ENCODE data around the gene NAALADL2. TPM values are rescaled to one million over a fixed set of nuclear protein-coding genes. Genes with fewer than 3 reads are reported as not detected.

Gene NAALADL2
- total RNA-seq, 4 donors from 2014 or later, result 7.0 to 34.7 (median 18.4) TPM

DNA sequence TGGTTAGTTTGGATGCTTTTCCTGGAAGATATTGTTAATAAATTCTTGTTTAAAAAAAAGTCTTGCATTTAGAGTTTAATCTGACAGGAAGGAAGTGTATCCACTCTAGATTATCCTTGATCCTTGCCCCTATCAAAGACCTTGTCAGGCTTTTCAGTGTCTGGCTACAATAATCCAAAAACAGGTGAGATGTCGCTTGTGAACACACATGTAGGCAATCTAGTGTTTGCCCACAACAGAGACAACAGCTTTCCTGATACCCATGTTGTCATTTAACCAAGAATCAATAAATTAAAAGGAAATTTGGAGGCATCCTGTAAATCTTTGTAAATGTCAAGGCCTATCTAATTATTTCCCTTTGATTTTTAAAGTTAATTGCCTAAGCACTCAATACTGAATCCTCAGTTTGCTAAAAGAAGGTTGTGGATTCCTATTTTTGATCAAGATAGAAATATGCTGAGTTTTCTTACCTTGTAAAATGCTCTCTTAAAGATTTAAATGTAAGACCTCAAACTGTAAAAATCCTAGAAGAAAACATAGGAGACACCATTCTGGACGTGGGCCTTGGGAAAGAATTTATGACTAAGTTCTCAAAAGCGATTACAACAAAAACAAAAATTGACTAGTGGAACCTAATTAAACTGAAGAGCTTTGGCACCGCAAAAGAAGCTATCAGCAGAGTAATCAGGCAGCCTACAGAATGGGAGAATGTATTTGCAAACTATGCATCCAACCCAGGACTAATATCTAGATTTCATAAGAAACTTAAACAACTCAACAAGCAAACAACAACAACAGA lies 207.7 kb downstream of the NAALADL2 start:
- no peaks in the 10 kb centered on the region for H3K36me3 ChIP-seq
- no peaks in the 10 kb centered on the region for H3K9me3 ChIP-seq
- no peak overlapping the region for H3K4me3 ChIP-seq
- no peaks in the 10 kb centered on the region for H3K4me1 ChIP-seq
- DNase-seq, result no peak
- TF ChIP-seq CTCF (IDR thresholded peaks at IDR 0.05), result no peak
- no peak for TF ChIP-seq POLR2A (IDR thresholded peaks at IDR 0.05)
- H3K27ac ChIP-seq, result no peak overlapping the region
- no peaks in the 10 kb centered on the region for H3K27me3 ChIP-seq

DNA sequence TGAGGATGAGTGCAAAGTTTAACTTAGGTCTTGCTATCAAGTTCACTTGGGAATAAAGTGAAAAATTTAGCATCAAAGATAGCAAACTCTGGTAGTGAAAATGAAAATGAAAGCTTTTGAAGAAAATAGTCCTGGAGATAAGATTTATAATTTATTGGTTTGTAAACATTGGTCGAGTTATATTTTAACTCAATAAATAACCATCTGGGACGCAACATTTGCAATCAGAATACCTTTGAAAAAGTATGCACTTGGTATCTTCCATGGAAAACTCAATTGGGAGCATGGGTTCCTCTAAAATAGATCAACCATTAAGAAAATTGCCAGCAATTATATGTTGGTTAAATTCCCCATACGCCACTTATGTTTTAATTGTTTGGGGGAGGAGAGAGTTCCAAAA lies 209.5 kb downstream of the NAALADL2 start:
- Histone ChIP-seq H3K27me3 (no peaks in the 10 kb centered on the region), H3K27ac (no peak overlapping the region), H3K4me3 (no peak overlapping the region), H3K9me3 (no peaks in the 10 kb centered on the region), H3K36me3 (no peaks in the 10 kb centered on the region), H3K4me1 (no peaks in the 10 kb centered on the region)
- no peak for DNase-seq
- no peak for TF ChIP-seq CTCF (IDR thresholded peaks at IDR 0.05)
- no peak for TF ChIP-seq POLR2A (IDR thresholded peaks at IDR 0.05)

GRCh38 chr3:175070946-175071345 lies 211.8 kb downstream of the NAALADL2 start:
- TF ChIP-seq POLR2A (IDR thresholded peaks at IDR 0.05) (no peak), CTCF (IDR thresholded peaks at IDR 0.05) (no peak)
- Histone ChIP-seq H3K27ac (no peak overlapping the region), H3K4me3 (no peak overlapping the region), H3K36me3 (no peaks in the 10 kb centered on the region), H3K27me3 (no peaks in the 10 kb centered on the region), H3K9me3 (no peaks in the 10 kb centered on the region), H3K4me1 (no peaks in the 10 kb centered on the region)
- DNase-seq, result no peak

- no peaks in the 10 kb centered on the region for H3K36me3 ChIP-seq
- H3K4me3 ChIP-seq, result no peak overlapping the region
- DNase-seq, result no peak
- TF ChIP-seq POLR2A (IDR thresholded peaks at IDR 0.05), result no peak
- no peak for TF ChIP-seq CTCF (IDR thresholded peaks at IDR 0.05)
- no peaks in the 10 kb centered on the region for H3K27me3 ChIP-seq
- H3K27ac ChIP-seq, result no peak overlapping the region
- H3K9me3 ChIP-seq, result no peaks in the 10 kb centered on the region
- H3K4me1 ChIP-seq, result no peaks in the 10 kb centered on the region
Measured at GRCh38 chr3:175073219-175073905, 214.2 kb downstream of the NAALADL2 start.

DNA sequence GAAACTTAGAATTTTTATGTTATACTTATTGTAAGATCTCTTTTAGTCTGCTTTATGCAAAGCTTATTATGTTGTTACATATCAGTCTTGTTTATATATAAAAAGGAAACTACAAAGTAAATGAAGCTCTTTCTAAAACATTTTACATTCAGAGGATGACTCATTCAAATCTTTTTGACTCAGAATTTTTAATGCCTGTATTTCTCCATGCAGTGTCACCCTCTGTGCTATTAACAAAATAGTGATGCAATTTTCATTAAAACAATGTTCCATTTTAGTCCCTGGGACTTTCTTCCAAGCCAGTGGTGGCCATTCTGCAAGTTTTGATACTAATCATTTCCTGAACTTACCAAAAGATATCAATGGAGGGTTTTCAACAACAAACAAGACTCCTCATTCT lies 216.1 kb downstream of the NAALADL2 start:
- no peaks in the 10 kb centered on the region for H3K36me3 ChIP-seq
- no peak overlapping the region for H3K4me3 ChIP-seq
- TF ChIP-seq CTCF (IDR thresholded peaks at IDR 0.05), result no peak
- no peak for TF ChIP-seq POLR2A (IDR thresholded peaks at IDR 0.05)
- no peaks in the 10 kb centered on the region for H3K4me1 ChIP-seq
- no peak for DNase-seq
- no peaks in the 10 kb centered on the region for H3K27me3 ChIP-seq
- no peaks in the 10 kb centered on the region for H3K9me3 ChIP-seq
- no peak overlapping the region for H3K27ac ChIP-seq
